HFFc6 (cell line): ENCODE measurements around the gene DLG2. TPM values are rescaled to one million over a fixed set of nuclear protein-coding genes. Genes with fewer than 3 reads are reported as not detected.

ENCODE experiments used
- DNase-seq: peaks from one replicate; pipeline ENCODE4 v3.0.0-alpha.2; 2018
- H3K27ac Mint-ChIP-seq: 2 replicates; pipeline ENCODE4 v1.8.0; 2020; ENCODE audit warnings: mild to moderate bottlenecking, mixed read lengths
- H3K27me3 Mint-ChIP-seq: 2 replicates; pipeline ENCODE4 v1.8.0; 2021; ENCODE audit warnings: mild to moderate bottlenecking, moderate library complexity, mixed read lengths; ENCODE audit not compliant: insufficient read depth
- H3K36me3 Mint-ChIP-seq: 2 replicates; pipeline ENCODE4 v1.8.0; 2021; ENCODE audit warnings: low read depth, mixed read lengths
- H3K4me1 Mint-ChIP-seq: 2 replicates; pipeline ENCODE4 v1.8.0; 2020; ENCODE audit warnings: low read depth, mixed read lengths
- H3K4me3 Mint-ChIP-seq: 2 replicates; pipeline ENCODE4 v1.8.0; 2020; ENCODE audit warnings: mild to moderate bottlenecking, moderate library complexity, mixed read lengths
- H3K9me3 Mint-ChIP-seq: 2 replicates; pipeline ENCODE4 v1.8.0; 2020; ENCODE audit warnings: mild to moderate bottlenecking, mixed read lengths
- CTCF ChIP-seq: fragments of 200-600 bp; sonication (generic); IDR thresholded peaks from 2 replicates; pipeline ENCODE4 v1.5.0; 2021; ENCODE audit warnings: antibody characterized with exemption, mild to moderate bottlenecking
- total RNA-seq, 6 experiments: library from RNA; stranded (reverse); fragmentation: NEBNext Ultra II Directional; extraction: Animal tissue kit (Norgen Biotek cat#: 25700); gene quantifications; 2 replicates in 1 of 6; 3 replicates in 5 of 6; pipeline ENCODE4 v1.2.3, GENCODE V29; 2021

Gene DLG2
- total RNA-seq, 6 experiments from 2014 or later = 0.39 to 1.00 (median 0.80) TPM; not detected in 1

- Mint-ChIP-seq H3K4me3 (no peak overlapping the region), H3K4me1 (no peaks in the 10 kb centered on the region), H3K9me3 (peaks cover 19% of the 10 kb centered on the region), H3K27ac (no peak overlapping the region), H3K27me3 (no peaks in the 10 kb centered on the region), H3K36me3 (no peaks in the 10 kb centered on the region)
- no peak for DNase-seq
- no peak for TF ChIP-seq CTCF
Measured at GRCh38 chr11:84106541-84106940, 1520.6 kb downstream of the DLG2 start.

GRCh38 chr11:84105148-84105547, 1522.0 kb downstream of the DLG2 start:
- Mint-ChIP-seq H3K9me3 (peaks cover 19% of the 10 kb centered on the region), H3K4me1 (no peaks in the 10 kb centered on the region), H3K36me3 (no peaks in the 10 kb centered on the region), H3K4me3 (no peak overlapping the region), H3K27me3 (no peaks in the 10 kb centered on the region), H3K27ac (no peak overlapping the region)
- DNase-seq = no peak
- TF ChIP-seq CTCF = no peak

- H3K4me1 Mint-ChIP-seq = no peaks in the 10 kb centered on the region
- H3K27me3 Mint-ChIP-seq = no peaks in the 10 kb centered on the region
- H3K27ac Mint-ChIP-seq = no peak overlapping the region
- no peak for TF ChIP-seq CTCF
- H3K36me3 Mint-ChIP-seq = no peaks in the 10 kb centered on the region
- H3K4me3 Mint-ChIP-seq = no peak overlapping the region
- peaks cover 23% of the 10 kb centered on the region for H3K9me3 Mint-ChIP-seq
- no peak for DNase-seq
Measured at GRCh38 chr11:84103096-84103495, 1524.0 kb downstream of the DLG2 start.

GRCh38 chr11:84097186-84097585, 1530.0 kb downstream of the DLG2 start:
- DNase-seq = no peak
- Mint-ChIP-seq H3K27me3 (no peaks in the 10 kb centered on the region), H3K9me3 (peaks cover 28% of the 10 kb centered on the region), H3K36me3 (no peaks in the 10 kb centered on the region), H3K4me1 (no peaks in the 10 kb centered on the region), H3K4me3 (no peak overlapping the region), H3K27ac (no peak overlapping the region)
- no peak for TF ChIP-seq CTCF

- DNase-seq = no peak
Measured at GRCh38 chr11:84091212-84091986, 1535.7 kb downstream of the DLG2 start.

More at GRCh38 chr11:84091212-84091986, 1535.7 kb downstream of the DLG2 start:
- Mint-ChIP-seq H3K36me3 (no peaks in the 10 kb centered on the region), H3K9me3 (peaks cover 24% of the 10 kb centered on the region), H3K27me3 (no peaks in the 10 kb centered on the region; the same call in 1 of the 2 replicates), H3K4me1 (no peaks in the 10 kb centered on the region), H3K27ac (no peak overlapping the region), H3K4me3 (no peak overlapping the region)
- no peak for TF ChIP-seq CTCF
